GM23338 (cell line): Measurements from ENCODE around the gene LRRC25. TPM values are rescaled to one million over a fixed set of nuclear protein-coding genes. Genes with fewer than 3 reads are reported as not detected.

Experiments
- ATAC-seq: fragments of 200-7000 bp; cut with Tn5 transposase; 3 replicates; pipeline ENCODE4 v1.9.1; 2020
- DNase-seq: peaks from one replicate; pipeline ENCODE4 v3.0.0-alpha.2; 2015; ENCODE audit warnings: low spot score
- H2AFZ ChIP-seq: fragments of 200-600 bp; sonication (generic); 2 replicates; pipeline ENCODE4 v1.8.0; 2016; ENCODE audit warnings: antibody characterized with exemption, mild to moderate bottlenecking, moderate library complexity
- H3F3A ChIP-seq: fragments of 200-600 bp; sonication (generic); replicated peaks from 2 replicates; pipeline ENCODE4 v1.8.0; 2017; ENCODE audit warnings: antibody characterized with exemption, mixed run types, low read depth
- H3K27ac ChIP-seq: fragments of 200-600 bp; sonication (generic); 2 replicates; pipeline ENCODE4 v1.6.1; 2016; ENCODE audit warnings: low read depth
- H3K27me3 ChIP-seq: fragments of 200-600 bp; sonication (generic); 2 replicates; pipeline ENCODE4 v1.8.0; 2016; ENCODE audit warnings: mild to moderate bottlenecking, mixed run types, moderate library complexity; ENCODE audit not compliant: insufficient read depth
- H3K36me3 ChIP-seq: fragments of 200-600 bp; sonication (generic); 2 replicates; pipeline ENCODE4 v1.8.0; 2016; ENCODE audit warnings: mild to moderate bottlenecking; ENCODE audit not compliant: insufficient read depth
- H3K4me1 ChIP-seq: fragments of 200-600 bp; sonication (generic); 2 replicates; pipeline ENCODE4 v1.8.0; 2016; ENCODE audit warnings: mild to moderate bottlenecking, moderate library complexity; ENCODE audit not compliant: insufficient read depth
- H3K4me2 ChIP-seq: fragments of 200-600 bp; sonication (generic); 2 replicates; pipeline ENCODE4 v1.7.1; 2017; ENCODE audit warnings: mixed run types
- H3K4me3 ChIP-seq: fragments of 200-600 bp; sonication (generic); 2 replicates; pipeline ENCODE4 v1.6.1; 2016; ENCODE audit warnings: mixed run types
- H3K79me2 ChIP-seq: fragments of 200-600 bp; sonication (generic); replicated peaks from 2 replicates; pipeline ENCODE4 v1.8.0; 2017; ENCODE audit warnings: mild to moderate bottlenecking; ENCODE audit not compliant: insufficient read depth
- H3K9me2 ChIP-seq: fragments of 200-600 bp; sonication (generic); 2 replicates; pipeline ENCODE4 v1.8.0; 2017; ENCODE audit not compliant: insufficient read depth
- H4K20me1 ChIP-seq: fragments of 200-600 bp; sonication (generic); replicated peaks from 2 replicates; pipeline ENCODE4 v1.8.0; 2017; ENCODE audit warnings: mild to moderate bottlenecking; ENCODE audit not compliant: insufficient read depth
- H3K27ac Mint-ChIP-seq: 2 replicates; pipeline ENCODE4 v1.8.0; 2020; ENCODE audit warnings: inconsistent platforms, mild to moderate bottlenecking, moderate library complexity, mixed read lengths
- H3K27me3 Mint-ChIP-seq: 3 replicates; pipeline ENCODE4 v1.8.0; 2022; ENCODE audit warnings: low read depth, mild to moderate bottlenecking, moderate library complexity, mixed read lengths, inconsistent platforms; ENCODE audit not compliant: insufficient read depth, poor library complexity
- H3K36me3 Mint-ChIP-seq: 3 replicates; pipeline ENCODE4 v1.8.0; 2021; ENCODE audit warnings: low read depth, mild to moderate bottlenecking, inconsistent platforms, moderate library complexity, mixed read lengths
- H3K4me1 Mint-ChIP-seq: 3 replicates; pipeline ENCODE4 v1.8.0; 2020; ENCODE audit warnings: mild to moderate bottlenecking, inconsistent platforms, mixed read lengths
- H3K4me3 Mint-ChIP-seq: 3 replicates; pipeline ENCODE4 v1.8.0; 2021; ENCODE audit warnings: moderate library complexity, mild to moderate bottlenecking, inconsistent platforms, mixed read lengths
- H3K9me3 Mint-ChIP-seq: 3 replicates; pipeline ENCODE4 v1.8.0; 2020; ENCODE audit warnings: moderate library complexity, mild to moderate bottlenecking, inconsistent platforms, mixed read lengths
- CREB1 ChIP-seq: fragments of 250-450 bp; sonication (Bioruptor Pico); IDR thresholded peaks from 2 replicates; pipeline ENCODE4 v1.5.0; 2020; ENCODE audit warnings: low read depth, mild to moderate bottlenecking, moderate library complexity
- CTCF ChIP-seq, 2 experiments: fragments of 200-600 bp in 1 of 2; sonication (generic) in 1 of 2; conservative IDR thresholded peaks; 2 replicates each; pipeline versions ENCODE4 v1.5.1 to v1.6.1; 2016 to 2017; ENCODE audit warnings: antibody characterized with exemption in 2 of 2, low read depth in 2 of 2, mild to moderate bottlenecking in 2 of 2, moderate library complexity in 1 of 2
- EZH2 ChIP-seq: fragments of 200-600 bp; sonication (generic); IDR thresholded peaks from one replicate; pipeline ENCODE4 v1.8.0; 2017; ENCODE audit warnings: antibody characterized with exemption, mild to moderate bottlenecking, low read depth; ENCODE audit not compliant: unreplicated experiment
- EZH2phosphoT487 ChIP-seq: fragments of 200-600 bp; sonication (generic); IDR thresholded peaks from one replicate; pipeline ENCODE4 v1.8.1; 2018; ENCODE audit warnings: antibody characterized with exemption; ENCODE audit not compliant: unreplicated experiment
- JUNB ChIP-seq: IDR thresholded peaks from one replicate; pipeline ENCODE4 v1.6.1; 2016; ENCODE audit warnings: antibody characterized with exemption; ENCODE audit not compliant: unreplicated experiment
- NANOG ChIP-seq: IDR thresholded peaks from 2 replicates; pipeline ENCODE4 v1.6.1; 2016; ENCODE audit warnings: antibody characterized with exemption, borderline replicate concordance
- POLR2AphosphoS5 ChIP-seq: IDR thresholded peaks from 2 replicates; pipeline ENCODE4 v1.6.1; 2016; ENCODE audit warnings: antibody characterized with exemption, low read depth
- STAT1 ChIP-seq: IDR thresholded peaks from one replicate; pipeline ENCODE4 v1.6.1; 2016; ENCODE audit warnings: antibody characterized with exemption; ENCODE audit not compliant: unreplicated experiment
- ZNF114 ChIP-seq: fragments of 250-450 bp; sonication (Bioruptor Pico); IDR thresholded peaks from 2 replicates; pipeline ENCODE4 v1.5.0; 2020; ENCODE audit warnings: mild to moderate bottlenecking, moderate library complexity
- ZNF331 ChIP-seq: fragments of 250-450 bp; sonication (Bioruptor Pico); IDR thresholded peaks from 2 replicates; pipeline ENCODE4 v1.5.0; 2020; ENCODE audit warnings: low read depth, mild to moderate bottlenecking, moderate library complexity
- polyA plus RNA-seq: library from polyadenylated mRNA; unstranded; fragments of >200 nt; fragmentation: Nextera tagmentation; extraction: Ambion mirVana; gene quantifications from 2 replicates; pipeline ENCODE4 v1.2.1, GENCODE V29; 2016
- total RNA-seq: library from RNA; depleted of rRNA; stranded (reverse); fragments of >200 nt; shearing (Covaris generic); gene quantifications from 2 replicates; pipeline ENCODE4 v1.2.3, GENCODE V29; 2014
- TF ChIP-seq, protein P1 (sequence below): IDR thresholded peaks from 2 replicates; pipeline ENCODE4 v1.6.1; 2016; ENCODE audit warnings: antibody characterized with exemption
- TF ChIP-seq, protein P2 (sequence below): IDR thresholded peaks from one replicate; pipeline ENCODE4 v1.6.1; 2018; ENCODE audit warnings: antibody characterized with exemption; ENCODE audit not compliant: unreplicated experiment
- TF ChIP-seq, protein P3 (sequence below): fragments of 250-450 bp; sonication (Bioruptor Pico); IDR thresholded peaks from 2 replicates; pipeline ENCODE4 v1.5.0; 2020; ENCODE audit warnings: mild to moderate bottlenecking, moderate library complexity

Gene LRRC25
- total and polyA plus RNA-seq, 2 experiments from 2014 or later, result 0.17 to 0.24 TPM

- Histone ChIP-seq H4K20me1 (no peaks in the 10 kb centered on the region), H3K4me2 (0 out of 2 replicates have a peak overlapping the region, but pooled peaks have one; percentile 49)
- H3K4me3 Mint-ChIP-seq, result no peak overlapping the region
These were observed 32.4 kb downstream of the LRRC25 start for GRCh38 chr19:18364826-18365528.

More at GRCh38 chr19:18364826-18365528, 32.4 kb downstream of the LRRC25 start:
- Histone ChIP-seq H3K27me3 (no peaks in the 10 kb centered on the region), H3K36me3 (no peaks in the 10 kb centered on the region), H2AFZ (no peak overlapping the region), H3K9me2 (no peaks in the 10 kb centered on the region), H3K27ac (peak overlapping the region; percentile 97), H3K79me2 (no peaks in the 10 kb centered on the region), H3F3A (peaks cover 19% of the 10 kb centered on the region), H3K4me1 (peaks cover 27% of the 10 kb centered on the region), H3K4me3 (no peak overlapping the region)
- ATAC-seq, result peak; percentile 53
- TF ChIP-seq POLR2AphosphoS5 (no peak), EZH2 (no peak), EZH2phosphoT487 (no peak), JUNB (no peak), ZNF331 (CRISPR knock-in tag) (no peak), STAT1 (no peak), NANOG (no peak), CTCF (conservative IDR thresholded peaks at IDR 0.05; ENCODE audit: low read depth in 2 of 2) (no peak), ZNF114 (CRISPR knock-in tag) (no peak), CREB1 (CRISPR knock-in tag) (no peak)
- TF ChIP-seq, protein P1, sequence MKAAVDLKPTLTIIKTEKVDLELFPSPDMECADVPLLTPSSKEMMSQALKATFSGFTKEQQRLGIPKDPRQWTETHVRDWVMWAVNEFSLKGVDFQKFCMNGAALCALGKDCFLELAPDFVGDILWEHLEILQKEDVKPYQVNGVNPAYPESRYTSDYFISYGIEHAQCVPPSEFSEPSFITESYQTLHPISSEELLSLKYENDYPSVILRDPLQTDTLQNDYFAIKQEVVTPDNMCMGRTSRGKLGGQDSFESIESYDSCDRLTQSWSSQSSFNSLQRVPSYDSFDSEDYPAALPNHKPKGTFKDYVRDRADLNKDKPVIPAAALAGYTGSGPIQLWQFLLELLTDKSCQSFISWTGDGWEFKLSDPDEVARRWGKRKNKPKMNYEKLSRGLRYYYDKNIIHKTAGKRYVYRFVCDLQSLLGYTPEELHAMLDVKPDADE, result no peak
- TF ChIP-seq, protein P2, sequence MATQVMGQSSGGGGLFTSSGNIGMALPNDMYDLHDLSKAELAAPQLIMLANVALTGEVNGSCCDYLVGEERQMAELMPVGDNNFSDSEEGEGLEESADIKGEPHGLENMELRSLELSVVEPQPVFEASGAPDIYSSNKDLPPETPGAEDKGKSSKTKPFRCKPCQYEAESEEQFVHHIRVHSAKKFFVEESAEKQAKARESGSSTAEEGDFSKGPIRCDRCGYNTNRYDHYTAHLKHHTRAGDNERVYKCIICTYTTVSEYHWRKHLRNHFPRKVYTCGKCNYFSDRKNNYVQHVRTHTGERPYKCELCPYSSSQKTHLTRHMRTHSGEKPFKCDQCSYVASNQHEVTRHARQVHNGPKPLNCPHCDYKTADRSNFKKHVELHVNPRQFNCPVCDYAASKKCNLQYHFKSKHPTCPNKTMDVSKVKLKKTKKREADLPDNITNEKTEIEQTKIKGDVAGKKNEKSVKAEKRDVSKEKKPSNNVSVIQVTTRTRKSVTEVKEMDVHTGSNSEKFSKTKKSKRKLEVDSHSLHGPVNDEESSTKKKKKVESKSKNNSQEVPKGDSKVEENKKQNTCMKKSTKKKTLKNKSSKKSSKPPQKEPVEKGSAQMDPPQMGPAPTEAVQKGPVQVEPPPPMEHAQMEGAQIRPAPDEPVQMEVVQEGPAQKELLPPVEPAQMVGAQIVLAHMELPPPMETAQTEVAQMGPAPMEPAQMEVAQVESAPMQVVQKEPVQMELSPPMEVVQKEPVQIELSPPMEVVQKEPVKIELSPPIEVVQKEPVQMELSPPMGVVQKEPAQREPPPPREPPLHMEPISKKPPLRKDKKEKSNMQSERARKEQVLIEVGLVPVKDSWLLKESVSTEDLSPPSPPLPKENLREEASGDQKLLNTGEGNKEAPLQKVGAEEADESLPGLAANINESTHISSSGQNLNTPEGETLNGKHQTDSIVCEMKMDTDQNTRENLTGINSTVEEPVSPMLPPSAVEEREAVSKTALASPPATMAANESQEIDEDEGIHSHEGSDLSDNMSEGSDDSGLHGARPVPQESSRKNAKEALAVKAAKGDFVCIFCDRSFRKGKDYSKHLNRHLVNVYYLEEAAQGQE, result no peak
- TF ChIP-seq, protein P3, sequence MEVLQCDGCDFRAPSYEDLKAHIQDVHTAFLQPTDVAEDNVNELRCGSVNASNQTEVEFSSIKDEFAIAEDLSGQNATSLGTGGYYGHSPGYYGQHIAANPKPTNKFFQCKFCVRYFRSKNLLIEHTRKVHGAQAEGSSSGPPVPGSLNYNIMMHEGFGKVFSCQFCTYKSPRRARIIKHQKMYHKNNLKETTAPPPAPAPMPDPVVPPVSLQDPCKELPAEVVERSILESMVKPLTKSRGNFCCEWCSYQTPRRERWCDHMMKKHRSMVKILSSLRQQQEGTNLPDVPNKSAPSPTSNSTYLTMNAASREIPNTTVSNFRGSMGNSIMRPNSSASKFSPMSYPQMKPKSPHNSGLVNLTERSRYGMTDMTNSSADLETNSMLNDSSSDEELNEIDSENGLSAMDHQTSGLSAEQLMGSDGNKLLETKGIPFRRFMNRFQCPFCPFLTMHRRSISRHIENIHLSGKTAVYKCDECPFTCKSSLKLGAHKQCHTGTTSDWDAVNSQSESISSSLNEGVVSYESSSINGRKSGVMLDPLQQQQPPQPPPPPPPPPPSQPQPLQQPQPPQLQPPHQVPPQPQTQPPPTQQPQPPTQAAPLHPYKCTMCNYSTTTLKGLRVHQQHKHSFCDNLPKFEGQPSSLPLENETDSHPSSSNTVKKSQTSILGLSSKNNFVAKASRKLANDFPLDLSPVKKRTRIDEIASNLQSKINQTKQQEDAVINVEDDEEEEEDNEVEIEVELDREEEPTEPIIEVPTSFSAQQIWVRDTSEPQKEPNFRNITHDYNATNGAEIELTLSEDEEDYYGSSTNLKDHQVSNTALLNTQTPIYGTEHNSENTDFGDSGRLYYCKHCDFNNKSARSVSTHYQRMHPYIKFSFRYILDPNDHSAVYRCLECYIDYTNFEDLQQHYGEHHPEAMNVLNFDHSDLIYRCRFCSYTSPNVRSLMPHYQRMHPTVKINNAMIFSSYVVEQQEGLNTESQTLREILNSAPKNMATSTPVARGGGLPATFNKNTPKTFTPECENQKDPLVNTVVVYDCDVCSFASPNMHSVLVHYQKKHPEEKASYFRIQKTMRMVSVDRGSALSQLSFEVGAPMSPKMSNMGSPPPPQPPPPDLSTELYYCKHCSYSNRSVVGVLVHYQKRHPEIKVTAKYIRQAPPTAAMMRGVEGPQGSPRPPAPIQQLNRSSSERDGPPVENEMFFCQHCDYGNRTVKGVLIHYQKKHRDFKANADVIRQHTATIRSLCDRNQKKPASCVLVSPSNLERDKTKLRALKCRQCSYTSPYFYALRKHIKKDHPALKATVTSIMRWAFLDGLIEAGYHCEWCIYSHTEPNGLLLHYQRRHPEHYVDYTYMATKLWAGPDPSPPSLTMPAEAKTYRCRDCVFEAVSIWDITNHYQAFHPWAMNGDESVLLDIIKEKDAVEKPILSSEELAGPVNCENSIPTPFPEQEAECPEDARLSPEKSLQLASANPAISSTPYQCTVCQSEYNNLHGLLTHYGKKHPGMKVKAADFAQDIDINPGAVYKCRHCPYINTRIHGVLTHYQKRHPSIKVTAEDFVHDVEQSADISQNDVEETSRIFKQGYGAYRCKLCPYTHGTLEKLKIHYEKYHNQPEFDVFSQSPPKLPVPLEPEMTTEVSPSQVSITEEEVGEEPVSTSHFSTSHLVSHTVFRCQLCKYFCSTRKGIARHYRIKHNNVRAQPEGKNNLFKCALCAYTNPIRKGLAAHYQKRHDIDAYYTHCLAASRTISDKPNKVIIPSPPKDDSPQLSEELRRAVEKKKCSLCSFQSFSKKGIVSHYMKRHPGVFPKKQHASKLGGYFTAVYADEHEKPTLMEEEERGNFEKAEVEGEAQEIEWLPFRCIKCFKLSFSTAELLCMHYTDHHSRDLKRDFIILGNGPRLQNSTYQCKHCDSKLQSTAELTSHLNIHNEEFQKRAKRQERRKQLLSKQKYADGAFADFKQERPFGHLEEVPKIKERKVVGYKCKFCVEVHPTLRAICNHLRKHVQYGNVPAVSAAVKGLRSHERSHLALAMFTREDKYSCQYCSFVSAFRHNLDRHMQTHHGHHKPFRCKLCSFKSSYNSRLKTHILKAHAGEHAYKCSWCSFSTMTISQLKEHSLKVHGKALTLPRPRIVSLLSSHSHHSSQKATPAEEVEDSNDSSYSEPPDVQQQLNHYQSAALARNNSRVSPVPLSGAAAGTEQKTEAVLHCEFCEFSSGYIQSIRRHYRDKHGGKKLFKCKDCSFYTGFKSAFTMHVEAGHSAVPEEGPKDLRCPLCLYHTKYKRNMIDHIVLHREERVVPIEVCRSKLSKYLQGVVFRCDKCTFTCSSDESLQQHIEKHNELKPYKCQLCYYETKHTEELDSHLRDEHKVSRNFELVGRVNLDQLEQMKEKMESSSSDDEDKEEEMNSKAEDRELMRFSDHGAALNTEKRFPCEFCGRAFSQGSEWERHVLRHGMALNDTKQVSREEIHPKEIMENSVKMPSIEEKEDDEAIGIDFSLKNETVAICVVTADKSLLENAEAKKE (CRISPR knock-in tag), result no peak
- peak; percentile 78 for DNase-seq
- H3K36me3 Mint-ChIP-seq, result peaks cover 56% of the 10 kb centered on the region
- peaks cover 16% of the 10 kb centered on the region for H3K27me3 Mint-ChIP-seq
- peak overlapping the region; percentile 98 for H3K27ac Mint-ChIP-seq
- peaks cover 35% of the 10 kb centered on the region for H3K4me1 Mint-ChIP-seq
- H3K9me3 Mint-ChIP-seq, result peaks cover 5% of the 10 kb centered on the region; the same call in 2 of the 3 replicates
